ENCODE measurements around the gene ACVRL1.

The ACVRL1 gene

DNA sequence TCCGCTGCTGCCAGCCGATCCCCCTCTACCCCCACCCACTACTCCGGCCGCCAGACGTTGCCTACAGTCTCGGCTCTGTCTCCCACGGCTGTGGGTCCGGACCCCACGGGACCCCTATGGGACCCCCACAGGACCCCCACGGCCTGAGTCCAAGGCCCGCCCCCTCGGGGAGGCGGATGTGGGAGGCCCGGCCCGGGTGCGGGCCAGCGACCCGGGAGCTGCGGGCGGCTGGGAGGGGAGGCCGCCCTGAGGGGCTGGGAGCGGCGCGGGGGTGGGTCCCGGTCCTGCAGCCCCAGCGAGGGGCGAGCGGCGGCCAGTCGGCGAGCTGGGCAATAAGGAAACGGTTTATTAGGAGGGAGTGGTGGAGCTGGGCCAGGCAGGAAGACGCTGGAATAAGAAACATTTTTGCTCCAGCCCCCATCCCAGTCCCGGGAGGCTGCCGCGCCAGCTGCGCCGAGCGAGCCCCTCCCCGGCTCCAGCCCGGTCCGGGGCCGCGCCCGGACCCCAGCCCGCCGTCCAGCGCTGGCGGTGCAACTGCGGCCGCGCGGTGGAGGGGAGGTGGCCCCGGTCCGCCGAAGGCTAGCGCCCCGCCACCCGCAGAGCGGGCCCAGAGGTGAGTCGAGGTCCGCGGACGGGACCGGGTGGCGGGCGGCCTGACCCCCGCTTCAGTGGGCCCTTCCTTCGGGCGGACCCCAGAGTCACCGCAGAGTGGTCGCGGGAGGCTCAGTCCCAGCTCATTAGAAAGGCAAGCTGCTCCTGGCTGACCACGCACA, at the start of gene ACVRL1:
Gene ACVRL1, plus strand, starts transcription at position 422 of the 773 bp plus-strand sequence. CDS start 4,971 bp downstream, outside the sequence.
- DNase-seq = no peak

DNA sequence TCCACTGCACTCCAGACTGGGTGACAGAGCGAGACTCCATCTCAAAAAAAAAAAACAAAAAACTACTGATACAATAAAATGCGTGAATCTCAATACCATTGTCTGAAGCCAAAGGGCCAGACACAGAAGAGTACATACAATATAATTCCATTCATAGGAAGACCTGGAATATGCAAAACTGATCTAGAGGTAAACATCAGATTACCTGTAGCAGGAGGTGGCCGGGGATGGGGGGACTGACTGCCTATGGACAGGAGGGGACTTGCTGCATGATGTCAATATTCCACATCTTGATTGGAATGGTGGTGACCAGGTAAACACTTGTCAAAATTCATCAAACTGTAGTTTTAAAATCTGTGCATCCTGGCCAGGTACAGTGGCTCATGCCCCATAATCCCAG, 46.3 kb upstream of the ACVRL1 start:
- DNase-seq = no peak

DNA sequence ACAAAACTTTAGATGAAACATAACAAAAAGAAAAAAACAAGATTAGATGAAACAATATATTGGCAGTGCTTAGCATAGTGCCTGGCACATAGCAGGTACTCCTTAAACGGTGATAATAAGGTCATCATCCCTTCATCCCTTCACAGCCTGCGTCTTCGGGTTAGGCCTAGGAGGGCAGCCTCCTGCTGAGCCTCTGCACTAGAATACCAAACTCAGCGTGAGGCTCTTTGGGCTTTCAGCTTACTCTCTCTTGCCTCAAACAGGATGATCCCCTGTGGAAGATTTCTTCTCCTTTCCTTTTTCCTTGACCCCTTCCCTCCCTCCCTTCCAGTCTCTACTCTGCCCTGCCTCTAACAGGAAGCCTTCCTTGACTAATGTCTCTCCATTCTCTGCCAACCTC, 44.4 kb upstream of the ACVRL1 start:
- DNase-seq = no peak

DNA sequence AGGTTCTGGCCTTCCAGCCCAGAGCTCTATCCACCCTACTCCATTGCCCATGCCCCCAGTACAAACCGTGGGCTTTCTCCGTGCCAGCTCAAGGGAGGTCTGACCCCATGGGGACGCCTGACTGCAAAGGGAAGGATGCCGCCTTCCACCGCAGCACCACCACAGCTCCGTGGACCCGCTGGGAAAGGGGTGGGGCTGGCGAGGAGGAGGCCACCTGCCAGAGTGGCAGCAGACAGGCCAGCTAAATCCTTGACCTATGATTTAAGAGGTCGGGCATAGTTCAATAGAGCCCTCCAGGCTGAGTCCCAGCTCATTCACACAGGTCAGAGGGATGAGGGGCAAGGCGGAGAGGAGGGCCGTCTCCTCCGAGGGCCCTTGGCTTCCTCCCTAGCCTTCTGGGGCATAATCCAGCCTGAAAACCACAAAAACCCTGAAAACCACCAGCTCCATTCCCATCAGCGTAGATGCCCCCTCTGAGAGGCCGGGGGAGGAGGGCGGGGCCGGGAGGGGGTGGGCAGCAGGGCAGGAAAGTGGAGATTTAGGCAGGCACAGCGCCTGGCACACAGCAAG, 43.9 kb upstream of the ACVRL1 start:
- no peak for DNase-seq

DNA sequence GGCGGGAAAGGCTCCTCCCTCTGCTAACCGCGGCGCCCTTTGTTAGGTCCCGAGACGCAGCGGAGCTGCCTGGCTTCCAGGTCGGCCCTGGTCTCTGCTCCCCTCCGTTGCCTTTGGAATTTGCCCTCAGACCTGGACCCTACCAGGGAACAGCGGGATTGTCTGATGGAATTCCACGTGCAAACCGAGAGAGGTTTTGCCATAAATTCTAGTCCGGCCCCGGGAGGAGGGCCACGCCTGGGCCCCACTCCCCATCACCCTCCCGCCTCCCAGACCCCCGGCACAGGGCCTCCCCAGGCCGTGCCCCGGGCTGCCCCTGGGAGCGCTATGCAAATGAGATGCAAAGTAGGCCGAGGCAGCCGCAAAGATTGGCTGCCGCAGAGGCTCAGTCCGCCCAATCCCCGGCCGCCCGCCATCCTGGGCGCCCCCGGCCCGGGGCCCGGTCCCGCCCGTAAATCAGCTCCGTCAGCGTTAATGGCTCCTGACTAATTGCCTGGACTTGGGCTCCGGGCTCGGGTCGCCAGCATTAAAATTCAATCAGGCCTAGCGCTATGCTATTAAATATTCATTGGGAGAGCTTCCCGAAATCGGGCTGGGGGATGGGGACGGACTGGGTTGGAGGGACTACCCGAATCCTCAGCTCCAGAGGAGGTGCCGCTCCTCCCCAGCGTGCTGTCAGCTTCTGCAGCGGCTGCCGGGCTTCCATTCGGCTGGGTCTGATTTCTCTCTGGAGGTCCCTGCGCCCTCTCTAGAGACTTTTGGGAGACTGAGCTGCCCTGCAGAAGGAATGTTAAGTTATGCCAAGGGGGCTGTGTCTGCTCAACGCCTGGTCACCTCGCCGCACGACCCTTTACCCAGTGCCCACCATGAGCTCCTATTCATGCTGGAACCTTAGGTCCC, 43.1 kb upstream of the ACVRL1 start:
- DNase-seq = no peak

DNA sequence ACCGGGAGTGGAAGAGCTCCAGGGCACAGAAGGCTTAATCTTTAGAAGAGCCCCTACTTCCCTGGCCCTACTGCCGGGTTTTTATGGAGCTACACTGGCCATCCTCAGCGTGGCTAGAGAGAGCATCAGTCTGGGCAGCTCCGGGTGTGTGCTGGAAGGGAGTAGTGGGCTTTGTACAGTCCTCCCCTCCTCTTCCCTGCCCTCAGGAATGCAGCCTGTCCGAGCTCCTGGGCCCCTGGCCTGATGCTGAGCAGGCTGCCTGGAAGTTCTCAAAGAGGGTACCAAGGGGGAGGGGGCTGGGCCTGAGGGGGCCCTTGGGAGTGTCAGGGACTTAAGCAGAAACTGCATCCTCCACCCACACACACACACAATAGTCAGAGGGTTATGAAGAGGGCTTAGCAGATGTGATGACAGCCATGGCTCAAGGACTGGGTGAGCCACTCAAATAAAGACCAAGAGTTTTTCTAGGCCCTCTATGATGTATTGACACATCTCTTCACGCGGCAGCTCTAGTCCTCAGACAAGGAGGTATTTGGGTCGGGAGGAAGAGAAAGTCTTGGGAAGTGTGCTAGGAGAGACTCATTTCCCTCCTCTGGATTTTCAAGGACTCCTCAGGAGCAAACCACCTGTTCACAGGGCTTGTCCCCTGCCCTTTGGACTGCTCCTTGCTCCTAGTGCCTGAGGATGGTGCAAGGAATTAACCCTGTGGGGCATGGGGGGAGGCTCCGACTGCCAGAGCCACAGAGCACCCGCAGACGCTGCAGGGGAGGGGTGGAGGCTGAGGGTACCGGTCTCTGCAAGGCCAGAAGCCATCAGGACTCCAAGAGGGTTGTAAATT, 42.3 kb upstream of the ACVRL1 start:
- DNase-seq = no peak

DNA sequence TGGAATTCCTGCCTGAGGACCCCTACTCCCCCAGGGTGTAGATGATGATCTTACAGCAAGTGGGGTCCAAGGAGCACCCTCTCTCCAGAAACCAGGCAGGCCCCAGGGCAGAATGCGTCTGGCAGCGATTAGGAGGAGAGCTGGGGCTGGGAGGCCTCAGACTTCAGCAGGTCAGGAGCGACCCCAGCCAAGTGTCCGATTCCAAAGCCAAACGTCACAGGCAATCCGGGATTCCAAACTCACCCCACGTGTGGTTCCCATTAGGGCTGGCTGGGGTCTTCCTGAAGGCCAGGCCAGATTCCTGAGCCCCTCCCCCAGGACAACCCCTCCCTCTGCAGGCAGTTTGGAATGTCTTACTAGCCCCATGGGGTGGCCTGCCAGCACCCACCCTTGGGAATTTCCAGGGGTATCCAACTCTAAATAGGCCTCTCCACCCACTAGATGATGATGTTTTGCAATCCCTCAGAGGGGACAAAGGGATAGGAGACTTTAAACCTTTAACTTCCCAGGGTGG, 41.5 kb upstream of the ACVRL1 start:
- DNase-seq = no peak

DNA sequence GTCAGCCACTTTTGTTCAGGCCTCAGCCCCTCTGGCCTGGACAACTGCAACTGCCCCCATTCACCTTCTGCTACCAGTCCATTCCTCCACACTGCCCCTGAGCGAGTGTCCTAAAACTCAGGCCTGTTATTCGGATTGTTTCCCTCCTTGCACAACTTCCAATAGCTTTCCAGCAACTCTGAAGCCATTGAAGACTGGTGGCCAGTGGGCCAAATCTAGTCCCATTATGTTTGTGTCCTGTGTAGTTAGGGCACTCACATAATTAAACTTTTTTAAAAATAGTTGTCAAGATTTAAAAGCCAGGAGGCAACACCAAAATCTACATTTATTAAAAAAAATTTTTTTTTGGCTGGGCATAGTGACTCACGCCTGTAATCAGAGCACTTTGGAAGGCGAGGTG, 41.0 kb upstream of the ACVRL1 start:
- DNase-seq = no peak

DNA sequence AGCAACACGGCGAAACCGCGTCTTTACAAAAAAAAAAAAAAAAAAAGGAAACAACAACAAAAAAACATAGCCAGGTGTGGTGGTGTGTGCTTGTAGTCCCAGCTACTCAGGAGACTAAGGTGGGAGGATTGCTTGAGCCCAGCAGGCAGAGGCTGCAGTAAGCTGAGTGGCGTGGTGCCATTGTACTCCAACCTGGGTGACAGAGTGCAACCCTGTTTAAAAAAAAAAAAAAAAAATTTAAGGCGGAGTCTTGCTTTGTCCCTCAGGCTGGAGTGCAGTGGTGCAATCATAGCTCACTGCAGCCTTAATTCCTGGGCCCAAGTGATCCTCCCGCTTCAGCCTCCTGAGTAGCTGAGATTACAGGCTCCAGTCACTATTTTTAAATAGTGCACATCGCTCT, 40.5 kb upstream of the ACVRL1 start:
- no peak for DNase-seq

DNA sequence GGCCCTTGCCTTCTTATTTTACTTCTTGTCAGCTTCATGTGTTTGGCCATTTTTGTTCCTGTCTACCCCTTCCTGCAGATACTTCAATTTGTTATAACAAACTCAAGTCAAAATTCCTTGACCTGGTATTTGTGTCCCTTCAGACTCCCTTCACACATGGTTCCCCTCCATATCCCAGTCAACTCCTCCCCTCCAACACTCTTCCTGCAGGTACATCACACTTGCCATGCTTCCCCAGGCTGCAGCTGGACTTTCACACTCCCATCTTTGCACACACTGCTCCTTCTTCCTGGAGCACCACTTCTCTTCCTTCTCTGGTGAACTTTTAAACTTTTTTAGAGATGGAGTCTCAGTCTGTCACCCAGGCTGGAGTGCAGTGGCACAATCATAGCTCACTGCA, 39.9 kb upstream of the ACVRL1 start:
- no peak for DNase-seq

DNA sequence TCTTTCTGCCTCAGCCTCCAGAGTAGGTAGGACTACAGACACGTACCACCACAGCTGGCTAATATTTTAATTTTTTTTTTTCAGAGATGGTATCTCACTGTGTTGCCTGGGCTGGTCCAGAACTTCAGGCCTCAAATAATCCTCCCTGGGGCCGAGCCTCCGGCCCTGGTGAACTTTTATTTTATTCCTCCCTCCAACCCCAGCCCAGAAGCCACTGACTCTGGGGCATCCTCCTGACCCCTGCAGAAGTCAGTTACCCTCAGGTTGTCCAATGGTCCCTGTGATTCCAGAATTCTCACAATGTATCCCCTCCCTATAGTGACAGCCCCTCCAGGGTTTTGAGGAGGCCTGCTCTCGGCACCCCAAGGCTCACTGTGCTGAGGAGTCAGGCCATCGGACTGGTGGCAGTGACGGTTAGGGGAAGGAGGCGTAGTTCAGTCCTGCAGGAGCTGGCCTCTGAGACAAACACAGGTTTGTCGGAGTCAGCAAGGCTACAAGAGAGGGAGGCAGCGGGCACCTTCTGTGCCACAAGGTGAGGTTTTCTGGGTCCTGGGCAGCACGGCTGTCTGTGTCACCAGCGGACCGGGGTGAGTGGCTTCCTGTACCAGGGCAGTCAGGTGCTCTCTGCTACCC, 39.4 kb upstream of the ACVRL1 start:
- no peak for DNase-seq

DNA sequence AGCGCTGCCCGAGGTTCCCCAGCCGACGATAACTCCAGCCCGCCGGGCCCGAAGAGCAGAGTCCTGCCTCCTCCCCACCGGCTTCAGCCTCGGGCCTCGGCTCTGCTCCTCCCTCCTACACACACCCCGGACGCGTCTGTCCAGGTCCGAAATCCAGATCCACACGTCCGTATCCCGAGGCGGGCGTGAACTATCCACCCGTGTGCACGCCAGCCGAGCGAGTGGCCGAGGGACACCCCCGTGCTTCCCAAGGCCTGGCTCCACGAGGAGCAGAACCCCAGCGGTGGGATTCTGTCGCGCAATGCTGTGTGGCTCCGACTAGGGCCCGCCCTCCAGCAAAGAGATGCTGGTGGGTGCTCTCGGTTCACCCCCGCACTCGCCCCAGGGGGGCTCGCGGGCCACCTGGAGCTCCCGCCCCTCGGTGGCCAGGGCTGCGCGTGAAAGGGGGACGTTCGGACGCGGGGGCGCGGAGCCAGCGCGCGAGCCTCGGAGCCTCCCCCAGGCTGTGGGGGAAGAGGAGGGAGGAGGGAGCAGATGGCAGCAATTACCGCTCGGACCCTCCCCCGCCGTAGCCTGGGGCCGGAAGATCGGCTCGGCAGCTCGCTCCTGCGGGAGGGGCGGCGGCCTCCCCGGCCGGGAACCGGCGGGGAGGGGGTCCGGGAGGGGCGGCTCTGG, 38.3 kb upstream of the ACVRL1 start:
- no peak for DNase-seq

DNA sequence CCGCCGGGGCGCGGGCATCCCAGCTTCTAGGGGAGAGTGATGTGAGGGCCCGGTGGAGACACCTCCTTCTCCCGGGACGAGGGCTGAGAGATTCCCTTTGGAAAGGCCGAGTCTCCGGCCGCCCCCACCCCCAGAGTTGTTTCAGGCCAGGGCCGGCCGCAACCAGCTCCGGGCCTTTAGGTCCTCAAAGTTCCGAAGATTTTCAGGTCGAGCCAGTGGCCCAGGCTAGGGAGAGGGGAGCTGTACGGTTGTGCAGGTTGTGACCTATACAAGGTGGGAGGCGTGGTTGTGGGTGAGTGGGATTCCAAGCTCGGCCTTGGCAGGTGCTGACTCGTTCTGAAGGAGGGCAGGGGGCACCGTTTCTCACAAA, 37.8 kb upstream of the ACVRL1 start:
- DNase-seq = no peak

DNA sequence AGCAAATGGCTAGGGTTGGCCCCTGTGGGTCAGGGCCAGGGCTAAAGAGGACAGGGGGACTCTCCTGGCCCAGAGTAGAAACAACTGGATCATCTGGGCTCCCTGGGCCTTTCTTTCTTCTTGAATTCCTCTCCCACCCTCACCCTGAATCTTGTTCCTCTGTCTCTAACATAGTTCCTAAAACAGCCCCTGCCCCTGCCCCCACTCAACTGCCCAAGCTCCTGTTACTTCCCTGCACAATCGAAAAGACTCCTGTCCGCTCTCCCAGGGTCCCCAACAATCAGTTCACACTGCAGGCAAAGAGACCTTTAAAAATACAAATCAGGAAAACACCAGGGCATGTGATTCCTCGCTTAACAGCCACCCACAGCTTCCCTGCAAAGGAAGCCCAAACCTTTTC, 37.4 kb upstream of the ACVRL1 start:
- DNase-seq = no peak

DNA sequence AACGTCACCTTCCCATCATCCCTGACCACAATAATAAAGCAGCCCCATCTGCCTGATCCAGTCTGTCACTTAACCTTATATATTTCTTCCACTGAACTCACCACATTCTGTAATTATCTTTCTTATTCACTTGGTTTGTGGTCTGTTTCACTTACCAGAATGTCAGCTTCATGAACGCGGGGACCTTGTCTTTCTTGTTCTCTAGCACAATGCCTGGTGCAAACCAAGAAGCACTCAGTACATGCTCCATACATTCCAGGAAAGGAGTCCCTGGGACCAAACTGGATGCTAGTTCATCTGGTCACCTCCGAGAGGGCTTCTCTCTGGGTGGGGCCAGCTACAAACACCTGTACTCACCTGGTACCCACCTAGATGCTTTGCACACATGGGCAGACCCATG, 36.8 kb upstream of the ACVRL1 start:
- no peak for DNase-seq

DNA sequence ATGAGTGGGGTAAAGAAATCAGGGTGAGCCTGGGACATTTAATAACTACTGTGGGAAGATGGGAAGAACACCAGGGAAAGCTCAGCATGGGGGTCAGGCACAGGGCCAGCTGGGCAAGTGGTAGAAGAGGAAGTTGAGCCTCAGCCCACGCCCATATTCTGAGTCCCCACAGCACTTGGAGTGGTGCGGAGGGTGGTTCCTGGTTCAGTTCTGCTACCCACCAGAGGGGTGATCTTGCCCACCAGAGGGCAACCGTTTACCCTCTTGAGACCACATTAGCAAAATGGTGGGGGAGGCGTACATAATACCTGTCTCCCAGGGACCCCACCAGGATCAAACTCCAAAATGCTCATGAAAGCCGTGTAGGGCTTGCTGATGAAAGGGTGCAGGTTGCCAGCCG, 36.2 kb upstream of the ACVRL1 start:
- DNase-seq = no peak

DNA sequence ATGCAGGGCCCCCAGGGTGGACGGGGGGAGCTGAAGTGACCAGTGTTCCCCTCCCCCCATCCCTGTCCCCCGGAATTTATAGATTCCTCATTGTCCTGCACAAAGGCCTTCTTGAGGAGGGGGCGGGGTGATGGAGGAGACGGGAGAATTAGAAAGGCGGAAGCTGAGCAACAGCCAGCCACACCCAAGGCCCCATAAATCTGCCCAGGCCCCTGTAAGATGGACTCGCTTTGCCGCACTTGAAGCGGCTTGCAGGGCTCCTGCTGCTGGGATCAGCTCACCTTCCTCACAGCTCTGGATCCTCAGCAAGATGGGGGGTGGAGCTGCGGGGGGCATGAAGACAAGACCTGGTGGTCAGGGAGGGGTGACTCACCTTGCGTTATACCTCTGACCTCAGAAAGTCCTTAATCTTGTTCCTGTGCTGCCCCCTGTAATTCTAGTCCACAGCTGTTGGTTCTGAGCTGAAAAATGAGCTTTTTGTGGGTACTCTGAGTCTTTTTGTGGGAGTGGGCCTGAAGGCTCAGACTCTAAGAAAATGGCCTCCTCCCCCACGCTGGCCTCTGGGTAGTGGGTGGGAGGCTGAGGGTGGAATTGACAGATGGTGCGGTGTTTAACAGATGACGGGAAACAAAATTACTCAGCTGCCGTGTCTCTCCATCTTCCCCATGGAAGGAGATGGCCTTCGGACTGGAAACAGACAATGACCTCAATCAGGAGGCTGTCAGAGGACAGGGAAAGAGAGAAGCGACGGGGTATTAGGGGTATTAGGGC, 35.2 kb upstream of the ACVRL1 start:
- DNase-seq = no peak

DNA sequence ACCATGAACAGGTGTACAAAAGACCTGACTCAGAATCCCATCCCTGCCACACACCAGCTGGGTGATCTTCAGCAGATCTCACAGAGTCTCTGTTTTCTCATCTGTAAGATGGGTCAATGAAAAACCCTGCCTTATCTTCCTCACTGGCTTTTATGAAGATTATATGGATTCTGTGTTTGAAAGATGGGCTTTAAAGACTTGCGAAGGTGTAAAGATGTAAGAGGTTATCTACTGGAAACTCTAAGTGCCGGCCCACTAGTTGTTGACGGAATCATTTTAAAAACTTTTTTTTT, 34.7 kb upstream of the ACVRL1 start:
- no peak for DNase-seq

DNA sequence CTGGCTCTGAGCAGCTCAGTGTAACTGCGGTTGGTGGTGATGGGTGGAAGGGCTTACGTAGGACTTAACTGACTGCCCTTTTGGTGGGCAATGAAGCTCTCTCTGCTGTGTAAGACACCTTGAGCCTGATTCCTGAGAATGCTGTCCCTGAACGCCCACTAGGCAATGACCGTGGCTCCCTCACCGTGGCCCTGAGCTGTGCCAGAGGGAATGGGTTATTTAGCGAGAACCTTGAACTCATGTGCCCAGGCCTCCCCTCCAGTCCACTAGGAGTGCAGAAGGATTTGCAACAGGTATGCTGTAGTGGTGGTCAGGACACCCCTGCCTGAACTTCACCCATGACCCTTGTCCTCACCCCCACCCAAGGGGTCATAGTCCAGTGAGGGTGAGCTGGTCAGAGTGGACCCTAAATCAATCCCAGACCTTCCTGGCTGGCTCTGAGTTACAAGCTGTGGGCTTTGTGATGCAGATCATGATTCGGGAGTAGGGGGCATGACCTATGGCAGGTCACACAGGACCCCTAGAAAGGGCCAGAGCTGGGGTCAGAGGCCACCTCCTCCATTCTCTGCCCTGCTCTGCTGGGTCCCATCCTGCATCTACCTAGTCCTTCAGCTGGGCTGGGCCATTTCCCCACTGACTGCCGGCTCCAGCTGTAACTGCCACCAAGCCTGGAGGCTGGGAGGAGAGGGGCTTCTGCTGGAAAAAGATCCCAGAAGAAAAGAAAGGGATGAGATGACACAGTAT, 33.9 kb upstream of the ACVRL1 start:
- DNase-seq = no peak

DNA sequence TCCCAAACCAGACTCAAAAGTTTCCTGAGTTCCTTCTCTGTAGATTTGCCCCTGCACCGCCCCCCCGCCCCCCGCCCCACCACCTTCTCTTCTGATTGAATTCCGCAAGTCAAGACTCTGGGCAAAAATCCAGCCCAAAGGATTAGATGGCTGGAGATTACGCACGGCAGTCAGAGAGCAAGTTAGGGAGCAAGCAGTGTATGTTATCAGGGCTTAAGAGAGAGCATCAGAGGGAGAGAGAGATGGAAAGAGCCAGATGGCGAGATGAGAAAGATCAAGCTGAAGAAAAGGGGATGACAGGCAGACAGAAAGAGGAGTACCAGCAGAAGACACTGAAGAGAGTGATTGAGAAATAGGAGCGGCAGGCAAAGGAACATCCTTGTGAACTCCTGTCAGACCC, 33.3 kb upstream of the ACVRL1 start:
- DNase-seq = no peak
